Measurements from ENCODE around the gene STX11. TPM values are rescaled to one million over a fixed set of nuclear protein-coding genes. Genes with fewer than 3 reads are reported as not detected.

Gene STX11
- total RNA-seq, 1 experiment from 2014 or later: 0.69 TPM

- Histone ChIP-seq H3K4me3 (replicated peaks in 1 of 2; ENCODE audit: low read depth in 1 of 2, low read length in 2 of 2) (no peak overlapping the region), H3K9me3 (ENCODE audit: control insufficient read depth in 1 of 2, insufficient read depth in 1 of 2, low read depth in 1 of 2, low read length in 2 of 2) (no peaks in the 10 kb centered on the region), H3K9me2 (ENCODE audit: insufficient read depth) (no peaks in the 10 kb centered on the region), H4K20me1 (ENCODE audit: insufficient read depth) (no peaks in the 10 kb centered on the region), H3K36me3 (ENCODE audit: control insufficient read depth in 1 of 2, insufficient read depth in 2 of 2, low read length in 2 of 2) (no peaks in the 10 kb centered on the region), H3K9ac (ENCODE audit: low read length) (no peak overlapping the region), H3K4me1 (ENCODE audit: control insufficient read depth in 1 of 2, insufficient read depth in 2 of 2, low read length in 2 of 2) (peaks cover 0 to 13% of the 10 kb centered on the region in 2 experiments; a peak in 2 of 4 replicates), H3K4me2 (ENCODE audit: low read length) (no peak overlapping the region), H3K27ac (ENCODE audit: low read depth, low read length) (no peak overlapping the region), H2AFZ (ENCODE audit: low read depth, low read length, poor library complexity, severe bottlenecking) (no peak overlapping the region), H3K27me3 (ENCODE audit: insufficient read depth, low read length) (no peaks in the 10 kb centered on the region), H3K79me2 (ENCODE audit: insufficient read depth, low read length) (no peaks in the 10 kb centered on the region)
- CTCF ChIA-PET: no interaction called here
- TF ChIP-seq CBX3 (IDR thresholded peaks at IDR 0.05; ENCODE audit: low read depth) (no peak), CEBPB (IDR thresholded peaks at IDR 0.05; ENCODE audit: low read depth) (no peak), EGR1 (IDR thresholded peaks at IDR 0.05; ENCODE audit: low read depth) (no peak), SIN3A (IDR thresholded peaks at IDR 0.05; ENCODE audit: low read depth) (no peak), EZH2phosphoT487 (IDR thresholded peaks at IDR 0.05; ENCODE audit: borderline replicate concordance) (no peak), POLR2A (IDR thresholded peaks at IDR 0.05; ENCODE audit: borderline replicate concordance, extremely low read depth, insufficient read depth, insufficient read length) (no peak), TCF7L2 (IDR thresholded peaks at IDR 0.05; ENCODE audit: borderline replicate concordance, extremely low read depth, insufficient read depth, insufficient read length) (no peak), EZH2 (IDR thresholded peaks at IDR 0.05) (no peak), CTCF (IDR thresholded peaks at IDR 0.05 in 2 of 3, conservative IDR thresholded peaks at IDR 0.05 in 1 of 3; ENCODE audit: borderline replicate concordance in 1 of 3, insufficient read depth in 1 of 3, low read depth in 2 of 3, low read length in 2 of 3) (no peak), ELF1 (IDR thresholded peaks at IDR 0.05; ENCODE audit: borderline replicate concordance, low read depth) (no peak), ZNF274 (IDR thresholded peaks at IDR 0.05; ENCODE audit: low read depth, low read length) (no peak), ZBTB33 (IDR thresholded peaks at IDR 0.05; ENCODE audit: extremely low read depth, insufficient replicate concordance, low read length) (no peak)
- TF ChIP-seq, protein P1, sequence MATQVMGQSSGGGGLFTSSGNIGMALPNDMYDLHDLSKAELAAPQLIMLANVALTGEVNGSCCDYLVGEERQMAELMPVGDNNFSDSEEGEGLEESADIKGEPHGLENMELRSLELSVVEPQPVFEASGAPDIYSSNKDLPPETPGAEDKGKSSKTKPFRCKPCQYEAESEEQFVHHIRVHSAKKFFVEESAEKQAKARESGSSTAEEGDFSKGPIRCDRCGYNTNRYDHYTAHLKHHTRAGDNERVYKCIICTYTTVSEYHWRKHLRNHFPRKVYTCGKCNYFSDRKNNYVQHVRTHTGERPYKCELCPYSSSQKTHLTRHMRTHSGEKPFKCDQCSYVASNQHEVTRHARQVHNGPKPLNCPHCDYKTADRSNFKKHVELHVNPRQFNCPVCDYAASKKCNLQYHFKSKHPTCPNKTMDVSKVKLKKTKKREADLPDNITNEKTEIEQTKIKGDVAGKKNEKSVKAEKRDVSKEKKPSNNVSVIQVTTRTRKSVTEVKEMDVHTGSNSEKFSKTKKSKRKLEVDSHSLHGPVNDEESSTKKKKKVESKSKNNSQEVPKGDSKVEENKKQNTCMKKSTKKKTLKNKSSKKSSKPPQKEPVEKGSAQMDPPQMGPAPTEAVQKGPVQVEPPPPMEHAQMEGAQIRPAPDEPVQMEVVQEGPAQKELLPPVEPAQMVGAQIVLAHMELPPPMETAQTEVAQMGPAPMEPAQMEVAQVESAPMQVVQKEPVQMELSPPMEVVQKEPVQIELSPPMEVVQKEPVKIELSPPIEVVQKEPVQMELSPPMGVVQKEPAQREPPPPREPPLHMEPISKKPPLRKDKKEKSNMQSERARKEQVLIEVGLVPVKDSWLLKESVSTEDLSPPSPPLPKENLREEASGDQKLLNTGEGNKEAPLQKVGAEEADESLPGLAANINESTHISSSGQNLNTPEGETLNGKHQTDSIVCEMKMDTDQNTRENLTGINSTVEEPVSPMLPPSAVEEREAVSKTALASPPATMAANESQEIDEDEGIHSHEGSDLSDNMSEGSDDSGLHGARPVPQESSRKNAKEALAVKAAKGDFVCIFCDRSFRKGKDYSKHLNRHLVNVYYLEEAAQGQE (IDR thresholded peaks at IDR 0.05; ENCODE audit: low read depth): no peak
- TF ChIP-seq, protein P2, sequence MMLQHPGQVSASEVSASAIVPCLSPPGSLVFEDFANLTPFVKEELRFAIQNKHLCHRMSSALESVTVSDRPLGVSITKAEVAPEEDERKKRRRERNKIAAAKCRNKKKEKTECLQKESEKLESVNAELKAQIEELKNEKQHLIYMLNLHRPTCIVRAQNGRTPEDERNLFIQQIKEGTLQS (IDR thresholded peaks at IDR 0.05): no peak
- TF ChIP-seq, protein P3, sequence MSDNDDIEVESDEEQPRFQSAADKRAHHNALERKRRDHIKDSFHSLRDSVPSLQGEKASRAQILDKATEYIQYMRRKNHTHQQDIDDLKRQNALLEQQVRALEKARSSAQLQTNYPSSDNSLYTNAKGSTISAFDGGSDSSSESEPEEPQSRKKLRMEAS (IDR thresholded peaks at IDR 0.05): no peak
- POLR2A ChIA-PET: no interaction called here
- no peak for ATAC-seq
- DNase-seq (ENCODE audit: low read depth, low spot score): no peak
- intact Hi-C loops (cut with micrococcal nuclease): no loop called here
- RAD21 ChIA-PET (ENCODE audit: low non-redundant PET in 1 of 2, low total read pairs in 2 of 2, uncharacterized antibody in 2 of 2, unreplicated experiment in 2 of 2): no interaction called here
- no TSS peak for BruUV-seq (replicated peaks)
Measured at GRCh38 chr6:144127097-144127496, 23.2 kb upstream of the STX11 start.
